ENCODE results near the gene GRAMD4. TPM values are rescaled to one million over a fixed set of nuclear protein-coding genes. Genes with fewer than 3 reads are reported as not detected.

GRAMD4 gene
- polyA plus RNA-seq, 1 of the 3 experiments (the other 2 are of a cell fraction): 15.5 TPM

DNA sequence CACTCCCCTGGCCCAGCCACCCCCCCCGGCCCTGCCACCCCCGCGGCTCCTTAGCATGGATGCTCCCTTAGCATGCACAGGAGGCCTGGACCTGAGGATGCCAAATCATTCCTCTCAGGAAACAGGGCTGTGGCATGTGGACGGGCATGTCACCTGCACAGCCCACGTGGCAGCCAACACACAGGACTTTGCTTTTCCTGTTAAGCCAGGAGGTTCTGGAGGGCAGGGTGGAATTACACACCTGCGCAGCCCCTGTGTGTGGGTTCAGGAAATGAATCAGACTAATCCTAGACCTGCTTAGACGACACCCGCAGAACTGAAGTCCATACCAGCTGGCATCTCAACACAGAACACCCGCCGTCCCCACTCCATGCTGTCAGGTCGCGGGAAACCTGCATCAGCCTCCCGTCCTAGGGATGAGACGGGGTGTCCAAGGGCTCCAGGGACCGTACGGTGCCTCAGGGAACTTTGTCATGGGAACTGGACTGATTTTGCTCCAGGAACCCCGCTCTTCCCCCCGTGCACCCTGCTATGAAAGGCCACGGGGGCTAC is 107.7 kb downstream of the GRAMD4 start:
- Histone ChIP-seq H2AFZ (ENCODE audit: low read depth) (no peak overlapping the region), H3K79me2 (ENCODE audit: insufficient read depth) (peaks cover 100% of the 10 kb centered on the region), H3K9ac (no peak overlapping the region), H3K9me3 (no peaks in the 10 kb centered on the region), H3F3A (replicated peaks; ENCODE audit: insufficient read depth) (no peaks in the 10 kb centered on the region), H3K4me2 (no peak overlapping the region), H3K36me3 (replicated peaks in 1 of 2; ENCODE audit: control insufficient read depth in 1 of 2, insufficient read depth in 2 of 2, low read length in 1 of 2) (peaks cover 0 to 6% of the 10 kb centered on the region in 2 experiments), H4K20me1 (ENCODE audit: insufficient read depth) (peaks cover 91% of the 10 kb centered on the region), H3K4me3 (ENCODE audit: low read depth in 2 of 2, low read length in 1 of 2) (no peak overlapping the region), H3K4me1 (ENCODE audit: control insufficient read depth in 1 of 2, insufficient read depth in 2 of 2, low read depth in 1 of 2, low read length in 1 of 2) (peaks cover 0 to 64% of the 10 kb centered on the region in 2 experiments; a peak in 1 of 4 replicates), H3K27me3 (ENCODE audit: insufficient read depth) (no peaks in the 10 kb centered on the region), H3K9me2 (no peaks in the 10 kb centered on the region), H3K27ac (ENCODE audit: low read depth in 2 of 2, low read length in 1 of 2) (peak overlapping the region in 1 of 2 experiments; percentile 90; a peak in 2 of 4 replicates)
- DNase-seq: no peak
- CTCF ChIA-PET: interaction anchor here (0.5 to 1.4 kb wide), 4 partner anchors 11 to 164 kb away, joined by 3 to 7 read pairs (median 3); no protein-coding TSS in a partner anchor
- 86% methylated on average over 8 of the region's 19 CpGs for WGBS (ENCODE audit: low lambda C conversion rate)
- TF ChIP-seq, protein P1, sequence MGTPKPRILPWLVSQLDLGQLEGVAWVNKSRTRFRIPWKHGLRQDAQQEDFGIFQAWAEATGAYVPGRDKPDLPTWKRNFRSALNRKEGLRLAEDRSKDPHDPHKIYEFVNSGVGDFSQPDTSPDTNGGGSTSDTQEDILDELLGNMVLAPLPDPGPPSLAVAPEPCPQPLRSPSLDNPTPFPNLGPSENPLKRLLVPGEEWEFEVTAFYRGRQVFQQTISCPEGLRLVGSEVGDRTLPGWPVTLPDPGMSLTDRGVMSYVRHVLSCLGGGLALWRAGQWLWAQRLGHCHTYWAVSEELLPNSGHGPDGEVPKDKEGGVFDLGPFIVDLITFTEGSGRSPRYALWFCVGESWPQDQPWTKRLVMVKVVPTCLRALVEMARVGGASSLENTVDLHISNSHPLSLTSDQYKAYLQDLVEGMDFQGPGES (IDR thresholded peaks at IDR 0.05; ENCODE audit: low read depth, low read length): no peak
- TF ChIP-seq, protein P2, sequence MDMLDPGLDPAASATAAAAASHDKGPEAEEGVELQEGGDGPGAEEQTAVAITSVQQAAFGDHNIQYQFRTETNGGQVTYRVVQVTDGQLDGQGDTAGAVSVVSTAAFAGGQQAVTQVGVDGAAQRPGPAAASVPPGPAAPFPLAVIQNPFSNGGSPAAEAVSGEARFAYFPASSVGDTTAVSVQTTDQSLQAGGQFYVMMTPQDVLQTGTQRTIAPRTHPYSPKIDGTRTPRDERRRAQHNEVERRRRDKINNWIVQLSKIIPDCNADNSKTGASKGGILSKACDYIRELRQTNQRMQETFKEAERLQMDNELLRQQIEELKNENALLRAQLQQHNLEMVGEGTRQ (IDR thresholded peaks at IDR 0.05; ENCODE audit: borderline replicate concordance, low read depth, low read length): no peak
- TF ChIP-seq, protein P3, sequence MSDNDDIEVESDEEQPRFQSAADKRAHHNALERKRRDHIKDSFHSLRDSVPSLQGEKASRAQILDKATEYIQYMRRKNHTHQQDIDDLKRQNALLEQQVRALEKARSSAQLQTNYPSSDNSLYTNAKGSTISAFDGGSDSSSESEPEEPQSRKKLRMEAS (IDR thresholded peaks at IDR 0.05; ENCODE audit: low read depth): no peak
- TF ChIP-seq POLR2AphosphoS5 (IDR thresholded peaks at IDR 0.05; ENCODE audit: low read depth, low read length) (no peak), NRF1 (IDR thresholded peaks at IDR 0.05; ENCODE audit: low read depth, low read length) (no peak), ELF1 (IDR thresholded peaks at IDR 0.05) (no peak), MEF2A (IDR thresholded peaks at IDR 0.05; ENCODE audit: borderline replicate concordance, low read depth) (no peak), JUND (IDR thresholded peaks at IDR 0.05) (no peak), FOSL2 (IDR thresholded peaks at IDR 0.05; ENCODE audit: borderline replicate concordance, low read depth) (no peak), EP300 (IDR thresholded peaks at IDR 0.05; ENCODE audit: borderline replicate concordance in 1 of 2, low read depth in 1 of 2, low read length in 1 of 2) (no peak), TEAD4 (IDR thresholded peaks at IDR 0.05; ENCODE audit: borderline replicate concordance, insufficient read depth) (no peak), RCOR1 (IDR thresholded peaks at IDR 0.05; ENCODE audit: low read length) (no peak), TAF1 (IDR thresholded peaks at IDR 0.05; ENCODE audit: borderline replicate concordance, low read depth, low read length) (no peak), YY1 (IDR thresholded peaks at IDR 0.05; ENCODE audit: low read depth) (no peak), RFX5 (IDR thresholded peaks at IDR 0.05; ENCODE audit: low read length) (no peak), EZH2phosphoT487 (IDR thresholded peaks at IDR 0.05; ENCODE audit: borderline replicate concordance, low read depth) (no peak), SMC3 (IDR thresholded peaks at IDR 0.05; ENCODE audit: low read depth, low read length) (no peak)
- TF ChIP-seq, protein P4, sequence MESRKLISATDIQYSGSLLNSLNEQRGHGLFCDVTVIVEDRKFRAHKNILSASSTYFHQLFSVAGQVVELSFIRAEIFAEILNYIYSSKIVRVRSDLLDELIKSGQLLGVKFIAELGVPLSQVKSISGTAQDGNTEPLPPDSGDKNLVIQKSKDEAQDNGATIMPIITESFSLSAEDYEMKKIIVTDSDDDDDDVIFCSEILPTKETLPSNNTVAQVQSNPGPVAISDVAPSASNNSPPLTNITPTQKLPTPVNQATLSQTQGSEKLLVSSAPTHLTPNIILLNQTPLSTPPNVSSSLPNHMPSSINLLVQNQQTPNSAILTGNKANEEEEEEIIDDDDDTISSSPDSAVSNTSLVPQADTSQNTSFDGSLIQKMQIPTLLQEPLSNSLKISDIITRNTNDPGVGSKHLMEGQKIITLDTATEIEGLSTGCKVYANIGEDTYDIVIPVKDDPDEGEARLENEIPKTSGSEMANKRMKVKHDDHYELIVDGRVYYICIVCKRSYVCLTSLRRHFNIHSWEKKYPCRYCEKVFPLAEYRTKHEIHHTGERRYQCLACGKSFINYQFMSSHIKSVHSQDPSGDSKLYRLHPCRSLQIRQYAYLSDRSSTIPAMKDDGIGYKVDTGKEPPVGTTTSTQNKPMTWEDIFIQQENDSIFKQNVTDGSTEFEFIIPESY (IDR thresholded peaks at IDR 0.05; ENCODE audit: borderline replicate concordance, low read depth): no peak
- TF ChIP-seq, protein P5, sequence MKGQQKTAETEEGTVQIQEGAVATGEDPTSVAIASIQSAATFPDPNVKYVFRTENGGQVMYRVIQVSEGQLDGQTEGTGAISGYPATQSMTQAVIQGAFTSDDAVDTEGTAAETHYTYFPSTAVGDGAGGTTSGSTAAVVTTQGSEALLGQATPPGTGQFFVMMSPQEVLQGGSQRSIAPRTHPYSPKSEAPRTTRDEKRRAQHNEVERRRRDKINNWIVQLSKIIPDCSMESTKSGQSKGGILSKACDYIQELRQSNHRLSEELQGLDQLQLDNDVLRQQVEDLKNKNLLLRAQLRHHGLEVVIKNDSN (IDR thresholded peaks at IDR 0.05; ENCODE audit: borderline replicate concordance, low read depth): no peak
- TF ChIP-seq, protein P6, sequence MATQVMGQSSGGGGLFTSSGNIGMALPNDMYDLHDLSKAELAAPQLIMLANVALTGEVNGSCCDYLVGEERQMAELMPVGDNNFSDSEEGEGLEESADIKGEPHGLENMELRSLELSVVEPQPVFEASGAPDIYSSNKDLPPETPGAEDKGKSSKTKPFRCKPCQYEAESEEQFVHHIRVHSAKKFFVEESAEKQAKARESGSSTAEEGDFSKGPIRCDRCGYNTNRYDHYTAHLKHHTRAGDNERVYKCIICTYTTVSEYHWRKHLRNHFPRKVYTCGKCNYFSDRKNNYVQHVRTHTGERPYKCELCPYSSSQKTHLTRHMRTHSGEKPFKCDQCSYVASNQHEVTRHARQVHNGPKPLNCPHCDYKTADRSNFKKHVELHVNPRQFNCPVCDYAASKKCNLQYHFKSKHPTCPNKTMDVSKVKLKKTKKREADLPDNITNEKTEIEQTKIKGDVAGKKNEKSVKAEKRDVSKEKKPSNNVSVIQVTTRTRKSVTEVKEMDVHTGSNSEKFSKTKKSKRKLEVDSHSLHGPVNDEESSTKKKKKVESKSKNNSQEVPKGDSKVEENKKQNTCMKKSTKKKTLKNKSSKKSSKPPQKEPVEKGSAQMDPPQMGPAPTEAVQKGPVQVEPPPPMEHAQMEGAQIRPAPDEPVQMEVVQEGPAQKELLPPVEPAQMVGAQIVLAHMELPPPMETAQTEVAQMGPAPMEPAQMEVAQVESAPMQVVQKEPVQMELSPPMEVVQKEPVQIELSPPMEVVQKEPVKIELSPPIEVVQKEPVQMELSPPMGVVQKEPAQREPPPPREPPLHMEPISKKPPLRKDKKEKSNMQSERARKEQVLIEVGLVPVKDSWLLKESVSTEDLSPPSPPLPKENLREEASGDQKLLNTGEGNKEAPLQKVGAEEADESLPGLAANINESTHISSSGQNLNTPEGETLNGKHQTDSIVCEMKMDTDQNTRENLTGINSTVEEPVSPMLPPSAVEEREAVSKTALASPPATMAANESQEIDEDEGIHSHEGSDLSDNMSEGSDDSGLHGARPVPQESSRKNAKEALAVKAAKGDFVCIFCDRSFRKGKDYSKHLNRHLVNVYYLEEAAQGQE (IDR thresholded peaks at IDR 0.05; ENCODE audit: low read depth, low read length): no peak
- POLR2A ChIA-PET: interaction anchor here (0.8 to 1.5 kb wide), 2 partner anchors 34 to 164 kb away, joined by 5 to 7 read pairs; partner anchors contain the start of gene TBC1D22A

All from SK-N-SH (cell line).